OCI-LY7 (cell line): Measurements from ENCODE around the gene XYLT1.

ENCODE experiments used
- EZH2phosphoT487 ChIP-seq: fragments of 200-600 bp; sonication (generic); IDR thresholded peaks from 2 replicates; pipeline ENCODE4 v1.6.1; 2018; ENCODE audit warnings: low read depth, borderline replicate concordance, mild to moderate bottlenecking, mixed run types, antibody characterized with exemption, low read length, moderate library complexity, mixed read lengths
- TF ChIP-seq, protein P1 (sequence below): fragments of 200-600 bp; sonication (generic); conservative IDR thresholded peaks from 2 replicates; pipeline ENCODE4 v1.5.1; 2014; ENCODE audit warnings: mild to moderate bottlenecking, antibody characterized with exemption, low read length, moderate library complexity, mixed read lengths

DNA sequence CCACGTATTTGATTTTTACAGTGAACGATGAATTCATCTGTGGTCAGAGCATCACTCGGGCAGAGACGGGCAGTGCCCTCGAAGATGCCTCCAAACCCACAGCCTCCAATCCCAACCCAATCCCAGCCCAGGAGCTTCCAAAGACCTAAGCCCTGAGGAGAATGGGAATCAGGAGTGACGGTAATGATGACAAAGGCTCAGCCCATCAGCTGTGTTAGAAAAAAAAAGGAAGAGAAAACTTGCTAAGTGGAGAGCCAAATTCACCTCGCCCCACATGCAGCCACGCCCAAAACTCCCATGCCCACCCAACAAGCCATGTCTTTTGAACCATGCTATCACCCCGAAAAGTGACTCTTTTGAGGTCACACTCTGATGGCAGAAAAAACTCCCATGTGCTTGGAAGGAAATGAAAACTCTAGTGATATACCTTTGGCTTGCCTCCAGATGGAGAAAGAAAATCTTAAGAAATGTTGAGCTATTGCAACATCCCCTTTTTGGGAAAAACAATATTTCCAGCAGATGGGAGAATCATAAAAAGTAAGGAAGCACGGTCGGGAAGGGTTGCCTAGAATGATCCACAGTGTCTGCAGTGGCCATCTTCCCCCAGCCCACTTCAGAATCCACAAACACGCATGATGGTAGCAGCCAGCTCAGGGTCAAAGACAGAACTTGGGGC is 37.7 kb downstream of the XYLT1 start:
- TF ChIP-seq, protein P1, sequence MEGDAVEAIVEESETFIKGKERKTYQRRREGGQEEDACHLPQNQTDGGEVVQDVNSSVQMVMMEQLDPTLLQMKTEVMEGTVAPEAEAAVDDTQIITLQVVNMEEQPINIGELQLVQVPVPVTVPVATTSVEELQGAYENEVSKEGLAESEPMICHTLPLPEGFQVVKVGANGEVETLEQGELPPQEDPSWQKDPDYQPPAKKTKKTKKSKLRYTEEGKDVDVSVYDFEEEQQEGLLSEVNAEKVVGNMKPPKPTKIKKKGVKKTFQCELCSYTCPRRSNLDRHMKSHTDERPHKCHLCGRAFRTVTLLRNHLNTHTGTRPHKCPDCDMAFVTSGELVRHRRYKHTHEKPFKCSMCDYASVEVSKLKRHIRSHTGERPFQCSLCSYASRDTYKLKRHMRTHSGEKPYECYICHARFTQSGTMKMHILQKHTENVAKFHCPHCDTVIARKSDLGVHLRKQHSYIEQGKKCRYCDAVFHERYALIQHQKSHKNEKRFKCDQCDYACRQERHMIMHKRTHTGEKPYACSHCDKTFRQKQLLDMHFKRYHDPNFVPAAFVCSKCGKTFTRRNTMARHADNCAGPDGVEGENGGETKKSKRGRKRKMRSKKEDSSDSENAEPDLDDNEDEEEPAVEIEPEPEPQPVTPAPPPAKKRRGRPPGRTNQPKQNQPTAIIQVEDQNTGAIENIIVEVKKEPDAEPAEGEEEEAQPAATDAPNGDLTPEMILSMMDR = no peak
- TF ChIP-seq EZH2phosphoT487 = no peak
